WERI-Rb-1 (cell line): Measurements from ENCODE around the gene VSTM2L.

Source experiments
- DNase-seq: peaks from one replicate; pipeline ENCODE4 v3.0.0-alpha.2; 2020
- H3K27ac ChIP-seq: fragments of 250-450 bp; sonication (Bioruptor Pico); 2 replicates; pipeline ENCODE4 v1.5.1; 2020; ENCODE audit warnings: mild to moderate bottlenecking, moderate library complexity
- H3K27me3 ChIP-seq: fragments of 250-450 bp; sonication (Bioruptor Pico); 2 replicates; pipeline ENCODE4 v1.5.1; 2021; ENCODE audit warnings: mild to moderate bottlenecking, low read depth, moderate library complexity; ENCODE audit not compliant: insufficient read depth, severe bottlenecking
- H3K36me3 ChIP-seq: fragments of 250-450 bp; sonication (Bioruptor Pico); 2 replicates; pipeline ENCODE4 v1.5.1; 2020; ENCODE audit warnings: mild to moderate bottlenecking, moderate library complexity
- H3K4me3 ChIP-seq: 2 replicates; pipeline ENCODE4 v1.5.1; 2011; ENCODE audit warnings: low read depth, mild to moderate bottlenecking, control low read depth, low read length
- H3K9me3 ChIP-seq: fragments of 250-450 bp; sonication (Bioruptor Pico); 2 replicates; pipeline ENCODE4 v1.5.1; 2021; ENCODE audit warnings: mild to moderate bottlenecking, moderate library complexity; ENCODE audit not compliant: severe bottlenecking
- TF ChIP-seq, protein P1 (sequence below): IDR thresholded peaks from 2 replicates; pipeline ENCODE4 v1.5.1; 2011; ENCODE audit warnings: low read depth, mild to moderate bottlenecking, control low read depth, inconsistent platforms, low read length

The VSTM2L gene

DNA sequence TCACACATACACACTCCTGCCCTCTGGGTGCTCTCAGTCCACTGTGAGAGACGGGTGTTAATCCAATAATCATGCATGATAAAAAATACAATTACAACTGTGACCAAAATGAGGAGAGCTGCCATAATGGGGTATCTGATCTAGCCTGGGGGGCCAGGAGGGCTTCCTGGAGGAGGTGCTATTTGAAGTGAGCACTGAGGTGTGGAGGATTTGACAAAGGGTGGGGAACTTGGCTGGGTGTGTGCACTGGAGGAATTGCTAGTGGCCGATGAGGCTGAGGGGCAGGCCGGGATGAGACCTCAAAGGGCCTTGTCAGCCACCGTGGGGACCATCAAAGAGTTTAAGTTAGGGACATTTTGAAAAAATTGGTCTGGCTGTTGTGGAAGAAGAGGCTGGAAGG is 34.8 kb downstream of the VSTM2L start:
- H3K27me3 ChIP-seq, result no peaks in the 10 kb centered on the region
- no peak overlapping the region for H3K4me3 ChIP-seq
- no peak for DNase-seq
- H3K9me3 ChIP-seq, result no peaks in the 10 kb centered on the region
- no peak overlapping the region for H3K27ac ChIP-seq
- H3K36me3 ChIP-seq, result no peaks in the 10 kb centered on the region
- TF ChIP-seq, protein P1, sequence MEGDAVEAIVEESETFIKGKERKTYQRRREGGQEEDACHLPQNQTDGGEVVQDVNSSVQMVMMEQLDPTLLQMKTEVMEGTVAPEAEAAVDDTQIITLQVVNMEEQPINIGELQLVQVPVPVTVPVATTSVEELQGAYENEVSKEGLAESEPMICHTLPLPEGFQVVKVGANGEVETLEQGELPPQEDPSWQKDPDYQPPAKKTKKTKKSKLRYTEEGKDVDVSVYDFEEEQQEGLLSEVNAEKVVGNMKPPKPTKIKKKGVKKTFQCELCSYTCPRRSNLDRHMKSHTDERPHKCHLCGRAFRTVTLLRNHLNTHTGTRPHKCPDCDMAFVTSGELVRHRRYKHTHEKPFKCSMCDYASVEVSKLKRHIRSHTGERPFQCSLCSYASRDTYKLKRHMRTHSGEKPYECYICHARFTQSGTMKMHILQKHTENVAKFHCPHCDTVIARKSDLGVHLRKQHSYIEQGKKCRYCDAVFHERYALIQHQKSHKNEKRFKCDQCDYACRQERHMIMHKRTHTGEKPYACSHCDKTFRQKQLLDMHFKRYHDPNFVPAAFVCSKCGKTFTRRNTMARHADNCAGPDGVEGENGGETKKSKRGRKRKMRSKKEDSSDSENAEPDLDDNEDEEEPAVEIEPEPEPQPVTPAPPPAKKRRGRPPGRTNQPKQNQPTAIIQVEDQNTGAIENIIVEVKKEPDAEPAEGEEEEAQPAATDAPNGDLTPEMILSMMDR, result no peak

DNA sequence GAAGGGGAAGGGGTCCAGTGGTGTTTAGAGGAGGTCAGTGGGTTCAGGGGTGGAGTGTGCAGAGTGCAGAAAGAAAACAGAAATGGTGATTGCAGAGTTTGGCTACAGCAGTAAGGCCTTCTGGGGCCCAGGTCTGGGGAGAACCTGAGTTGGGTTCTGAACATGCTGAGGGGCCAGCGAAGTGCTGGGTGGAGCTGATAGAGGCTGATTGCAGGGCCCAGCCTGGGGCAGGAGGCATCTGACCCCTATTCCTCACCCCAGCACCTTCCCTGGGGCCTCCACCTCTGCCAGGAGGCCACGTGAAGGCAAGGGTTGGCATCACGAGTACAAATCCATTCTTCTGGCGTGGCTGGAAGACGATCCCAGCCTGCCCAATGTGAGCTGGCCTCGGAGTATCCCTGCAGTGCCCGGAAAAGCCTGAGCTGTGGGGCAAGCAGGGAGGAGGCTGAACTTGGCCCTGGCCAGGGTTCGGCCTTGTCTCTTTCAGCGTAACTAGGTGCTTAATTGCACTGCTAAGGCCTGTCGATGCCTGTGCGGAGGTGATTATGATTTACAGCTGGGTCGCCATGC is 35.3 kb downstream of the VSTM2L start:
- no peaks in the 10 kb centered on the region for H3K36me3 ChIP-seq
- TF ChIP-seq, protein P1, result no peak
- DNase-seq, result no peak
- H3K27me3 ChIP-seq, result no peaks in the 10 kb centered on the region
- H3K4me3 ChIP-seq, result no peak overlapping the region
- no peak overlapping the region for H3K27ac ChIP-seq
- H3K9me3 ChIP-seq, result no peaks in the 10 kb centered on the region

DNA sequence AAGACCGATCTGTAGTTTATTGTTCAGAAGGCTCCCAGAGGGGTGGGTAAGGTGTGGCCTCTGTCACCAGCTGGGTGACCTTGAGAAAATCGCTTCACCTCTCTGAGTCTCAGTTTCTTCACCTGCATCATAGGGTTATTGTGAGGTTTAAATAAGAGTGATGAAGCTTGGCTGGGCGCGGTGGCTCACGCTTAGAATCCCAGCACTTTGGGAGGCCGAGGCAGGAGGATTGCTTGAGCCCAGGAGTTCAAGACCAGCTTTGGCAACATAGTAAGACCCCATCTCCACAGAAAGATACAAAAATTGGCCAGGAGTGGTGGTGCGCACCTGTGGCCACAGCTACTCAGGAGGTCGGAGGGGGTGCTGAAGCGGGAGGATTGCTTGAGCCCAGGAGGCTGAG is 36.0 kb downstream of the VSTM2L start:
- TF ChIP-seq, protein P1, result no peak

DNA sequence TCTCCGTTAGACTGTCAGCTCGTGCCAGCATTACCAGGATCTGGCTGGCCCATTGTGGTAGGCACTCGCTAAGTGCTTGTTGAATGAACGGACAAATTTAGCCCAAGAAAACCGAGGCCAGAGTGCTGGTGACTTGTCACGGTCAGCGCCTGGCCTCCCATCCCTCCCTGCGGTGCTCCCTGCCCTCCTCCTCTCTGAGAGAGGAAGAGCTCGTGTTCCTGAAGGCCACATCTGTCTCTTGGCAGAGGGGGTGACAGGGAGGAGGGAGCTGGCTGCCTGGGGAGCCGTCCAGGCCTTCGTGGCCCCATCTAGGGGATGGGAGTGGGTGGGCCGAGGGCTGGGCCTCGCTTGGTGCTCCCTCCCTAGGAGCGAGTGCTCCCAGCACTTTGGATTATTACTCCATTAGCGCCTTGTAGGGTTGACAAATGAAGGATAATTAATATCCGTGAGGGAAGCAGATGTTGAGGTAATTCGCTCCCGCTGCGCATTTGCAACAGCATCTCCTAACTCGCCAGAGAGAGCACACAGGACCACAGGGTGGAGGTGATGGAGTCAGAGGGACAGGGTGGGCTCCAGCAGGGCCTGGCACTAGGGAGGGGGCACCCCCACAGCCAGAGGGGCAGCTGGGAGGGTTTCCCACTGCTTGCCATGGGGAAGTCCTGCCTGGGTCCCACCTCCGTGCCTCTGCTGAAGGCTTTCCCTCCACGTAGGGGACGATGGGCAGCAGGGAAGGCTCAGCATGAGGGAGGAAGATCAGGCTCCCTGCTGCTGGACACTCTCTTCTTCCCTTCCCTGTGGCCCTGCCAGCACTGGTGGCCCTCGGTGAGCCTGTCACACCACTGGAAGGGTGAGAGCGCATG is 37.0 kb downstream of the VSTM2L start:
- H3K27me3 ChIP-seq, result no peaks in the 10 kb centered on the region
- no peak for DNase-seq
- TF ChIP-seq, protein P1, result no peak
- no peak overlapping the region for H3K4me3 ChIP-seq
- no peak overlapping the region for H3K27ac ChIP-seq
- no peaks in the 10 kb centered on the region for H3K36me3 ChIP-seq
- no peaks in the 10 kb centered on the region for H3K9me3 ChIP-seq

More for the DNA sequence above, 36.0 kb downstream of the VSTM2L start:
- no peak for DNase-seq
- no peak overlapping the region for H3K4me3 ChIP-seq
- H3K27ac ChIP-seq, result no peak overlapping the region
- no peaks in the 10 kb centered on the region for H3K9me3 ChIP-seq
- H3K36me3 ChIP-seq, result no peaks in the 10 kb centered on the region
- H3K27me3 ChIP-seq, result no peaks in the 10 kb centered on the region

DNA sequence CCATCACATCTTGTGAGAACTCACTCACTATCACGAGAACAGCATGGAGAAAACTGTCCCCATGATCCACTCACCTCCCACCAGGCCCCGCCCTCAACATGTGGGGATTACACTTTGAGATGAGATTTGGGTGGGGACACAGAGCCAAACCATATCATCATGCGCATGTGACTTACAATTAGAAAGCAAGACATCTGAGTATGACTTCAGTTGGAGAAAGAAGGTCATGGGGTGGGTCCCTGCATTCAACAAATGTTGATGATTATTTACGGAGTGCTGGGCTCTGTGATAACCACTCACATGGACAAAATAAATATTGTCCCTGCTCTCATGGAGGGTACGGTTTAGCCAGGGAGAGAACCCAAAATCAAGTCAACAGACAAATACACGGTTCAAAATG is 37.9 kb downstream of the VSTM2L start:
- no peak overlapping the region for H3K4me3 ChIP-seq
- TF ChIP-seq, protein P1, result no peak

More for the DNA sequence above, 37.9 kb downstream of the VSTM2L start:
- Histone ChIP-seq H3K36me3 (no peaks in the 10 kb centered on the region), H3K27ac (no peak overlapping the region), H3K9me3 (no peaks in the 10 kb centered on the region), H3K27me3 (no peaks in the 10 kb centered on the region)
- no peak for DNase-seq
